Neural progenitor cell (in vitro differentiated cells): Measurements from ENCODE around the gene HADHB. TPM values are rescaled to one million over a fixed set of nuclear protein-coding genes. Genes with fewer than 3 reads are reported as not detected.

ENCODE experiments used
- DNase-seq: peaks from one replicate; pipeline ENCODE4 v3.0.0-alpha.2; 2016; ENCODE audit warnings: low spot score
- H2AFZ ChIP-seq: fragments of 200-600 bp; sonication (generic); replicated peaks from 2 replicates; pipeline ENCODE4 v1.6.1; 2016; ENCODE audit warnings: antibody characterized with exemption
- H3F3A ChIP-seq: fragments of 200-600 bp; sonication (generic); 2 replicates; pipeline ENCODE4 v1.6.1; 2016; ENCODE audit warnings: antibody characterized with exemption, low read depth
- H3K27ac ChIP-seq: fragments of 200-600 bp; sonication (generic); 2 replicates; pipeline ENCODE4 v1.5.1; 2016; ENCODE audit warnings: mild to moderate bottlenecking
- H3K27me3 ChIP-seq: fragments of 200-600 bp; sonication (generic); 2 replicates; pipeline ENCODE4 v1.6.1; 2016; ENCODE audit warnings: mild to moderate bottlenecking, moderate library complexity
- H3K36me3 ChIP-seq: fragments of 200-600 bp; sonication (generic); 2 replicates; pipeline ENCODE4 v1.5.1; 2016
- H3K4me1 ChIP-seq: fragments of 200-600 bp; sonication (generic); 2 replicates; pipeline ENCODE4 v1.6.1; 2016; ENCODE audit warnings: mixed run types
- H3K4me2 ChIP-seq: fragments of 200-600 bp; sonication (generic); 2 replicates; pipeline ENCODE4 v1.6.1; 2016
- H3K4me3 ChIP-seq: fragments of 200-600 bp; sonication (generic); 2 replicates; pipeline ENCODE4 v1.5.1; 2016
- H3K79me2 ChIP-seq: fragments of 200-600 bp; sonication (generic); 2 replicates; pipeline ENCODE4 v1.6.1; 2016; ENCODE audit warnings: low read depth
- H3K9ac ChIP-seq: fragments of 200-600 bp; sonication (generic); 2 replicates; pipeline ENCODE4 v1.6.1; 2016
- H3K9me3 ChIP-seq: fragments of 200-600 bp; sonication (generic); 2 replicates; pipeline ENCODE4 v1.5.1; 2016; ENCODE audit warnings: low read depth
- H4K20me1 ChIP-seq: fragments of 200-600 bp; sonication (generic); 2 replicates; pipeline ENCODE4 v1.6.1; 2016; ENCODE audit warnings: low read depth
- H3K27ac Mint-ChIP-seq: 3 replicates; pipeline ENCODE4 v1.8.0; 2021; ENCODE audit warnings: mixed read lengths
- H3K27me3 Mint-ChIP-seq: 2 replicates; pipeline ENCODE4 v1.8.0; 2022; ENCODE audit warnings: low read depth, mild to moderate bottlenecking, inconsistent platforms, moderate library complexity, mixed read lengths; ENCODE audit not compliant: insufficient read depth
- H3K36me3 Mint-ChIP-seq: 3 replicates; pipeline ENCODE4 v1.8.0; 2021; ENCODE audit warnings: mixed read lengths
- H3K4me1 Mint-ChIP-seq: 3 replicates; pipeline ENCODE4 v1.8.0; 2021; ENCODE audit warnings: mixed read lengths
- H3K4me3 Mint-ChIP-seq: 3 replicates; pipeline ENCODE4 v1.8.0; 2021; ENCODE audit warnings: mild to moderate bottlenecking, moderate library complexity, mixed read lengths
- H3K9me3 Mint-ChIP-seq: 3 replicates; pipeline ENCODE4 v1.8.0; 2020; ENCODE audit warnings: mixed read lengths
- CTCF ChIP-seq: fragments of 200-600 bp; sonication (generic); IDR thresholded peaks from 2 replicates; pipeline ENCODE4 v1.5.1; 2017; ENCODE audit warnings: antibody characterized with exemption, mild to moderate bottlenecking
- EZH2 ChIP-seq: fragments of 200-600 bp; sonication (generic); IDR thresholded peaks from 2 replicates; pipeline ENCODE4 v1.6.1; 2017; ENCODE audit warnings: antibody characterized with exemption, mild to moderate bottlenecking, moderate library complexity
- EZH2phosphoT487 ChIP-seq: fragments of 200-600 bp; sonication (generic); IDR thresholded peaks from 2 replicates; pipeline ENCODE4 v1.6.1; 2017; ENCODE audit warnings: antibody characterized with exemption
- total RNA-seq: library from RNA; depleted of rRNA; stranded (reverse); fragments of >200 nt; gene quantifications from 2 replicates; pipeline ENCODE4 v1.2.3, GENCODE V29; 2015; ENCODE audit warnings: low replicate concordance

Gene HADHB
- total RNA-seq, 1 donor from 2014 or later = 40.6 TPM

- TF ChIP-seq EZH2 (no peak), CTCF (no peak), EZH2phosphoT487 (no peak)
- peaks cover 36% of the 10 kb centered on the region for H3F3A ChIP-seq
- H3K27me3 ChIP-seq = peaks cover 26% of the 10 kb centered on the region
- H3K4me1 Mint-ChIP-seq = peaks cover 13% of the 10 kb centered on the region
- H3K9me3 ChIP-seq = no peaks in the 10 kb centered on the region
- no peak overlapping the region for H3K4me2 ChIP-seq
- H3K4me1 ChIP-seq = peaks cover 33% of the 10 kb centered on the region
- H4K20me1 ChIP-seq = no peaks in the 10 kb centered on the region
- H3K9ac ChIP-seq = no peak overlapping the region
- H2AFZ ChIP-seq = no peak overlapping the region
- H3K36me3 Mint-ChIP-seq = no peaks in the 10 kb centered on the region
- no peaks in the 10 kb centered on the region for H3K36me3 ChIP-seq
- H3K4me3 Mint-ChIP-seq = no peak overlapping the region
- H3K27me3 Mint-ChIP-seq = peaks cover 6% of the 10 kb centered on the region
- H3K27ac Mint-ChIP-seq = no peak overlapping the region
- no peak overlapping the region for H3K27ac ChIP-seq
- no peak for DNase-seq
- no peaks in the 10 kb centered on the region for H3K79me2 ChIP-seq
- H3K9me3 Mint-ChIP-seq = no peaks in the 10 kb centered on the region
- no peak overlapping the region for H3K4me3 ChIP-seq
Measured at GRCh38 chr2:26295511-26295910, 50.8 kb downstream of the HADHB start.

GRCh38 chr2:26297061-26297460 is 52.3 kb downstream of the HADHB start:
- H4K20me1 ChIP-seq = no peaks in the 10 kb centered on the region
- no peak overlapping the region for H3K4me2 ChIP-seq

GRCh38 chr2:26298286-26298637 is 53.5 kb downstream of the HADHB start:
- Mint-ChIP-seq H3K4me3 (no peak overlapping the region), H3K27me3 (peaks cover 10% of the 10 kb centered on the region), H3K9me3 (no peaks in the 10 kb centered on the region), H3K4me1 (peaks cover 7% of the 10 kb centered on the region), H3K36me3 (no peaks in the 10 kb centered on the region), H3K27ac (no peak overlapping the region)
- H3K9me3 ChIP-seq = no peaks in the 10 kb centered on the region
- no peak for TF ChIP-seq CTCF
- TF ChIP-seq EZH2phosphoT487 = no peak
- no peak for TF ChIP-seq EZH2
- peaks cover 26% of the 10 kb centered on the region for H3K27me3 ChIP-seq
- DNase-seq = peak; percentile 57
- H3K4me2 ChIP-seq = peak overlapping the region; percentile 93
- H3K4me1 ChIP-seq = peaks cover 42% of the 10 kb centered on the region
- H4K20me1 ChIP-seq = no peaks in the 10 kb centered on the region
- H3K36me3 ChIP-seq = no peaks in the 10 kb centered on the region
- H3F3A ChIP-seq = peaks cover 45% of the 10 kb centered on the region
- peak overlapping the region; percentile 36 for H2AFZ ChIP-seq
- no peak overlapping the region for H3K27ac ChIP-seq
- H3K9ac ChIP-seq = no peak overlapping the region
- peak overlapping the region; percentile 42 for H3K4me3 ChIP-seq
- no peaks in the 10 kb centered on the region for H3K79me2 ChIP-seq

More at GRCh38 chr2:26297061-26297460, 52.3 kb downstream of the HADHB start:
- Histone ChIP-seq H3K27me3 (peaks cover 26% of the 10 kb centered on the region), H3K27ac (no peak overlapping the region), H3K4me1 (peaks cover 42% of the 10 kb centered on the region), H3F3A (peaks cover 45% of the 10 kb centered on the region), H3K79me2 (no peaks in the 10 kb centered on the region), H3K9ac (no peak overlapping the region), H2AFZ (no peak overlapping the region), H3K9me3 (no peaks in the 10 kb centered on the region), H3K36me3 (no peaks in the 10 kb centered on the region), H3K4me3 (no peak overlapping the region)
- Mint-ChIP-seq H3K4me1 (peaks cover 13% of the 10 kb centered on the region), H3K36me3 (no peaks in the 10 kb centered on the region), H3K9me3 (no peaks in the 10 kb centered on the region), H3K27me3 (peaks cover 6% of the 10 kb centered on the region), H3K4me3 (no peak overlapping the region), H3K27ac (no peak overlapping the region)
- DNase-seq = no peak
- TF ChIP-seq CTCF (no peak), EZH2phosphoT487 (no peak), EZH2 (no peak)
